ENCODE results near the gene SND1. TPM values are rescaled to one million over a fixed set of nuclear protein-coding genes. Genes with fewer than 3 reads are reported as not detected.

Gene SND1
- total RNA-seq, 1 experiment from 2014 or later: 218 TPM

GRCh38 chr7:127887096-127887495, 235.1 kb downstream of the SND1 start:
- Histone ChIP-seq H3K4me2 (ENCODE audit: insufficient read depth, insufficient read length, low read length) (no peak overlapping the region), H2AFZ (ENCODE audit: low read length) (no peak overlapping the region), H3K23me2 (ENCODE audit: insufficient read length, low read depth, low read length, poor library complexity, severe bottlenecking) (no peaks in the 10 kb centered on the region), H2BK15ac (ENCODE audit: low read depth, low read length) (no peak overlapping the region), H2BK20ac (ENCODE audit: low read depth, low read length, poor library complexity, severe bottlenecking) (no peak overlapping the region), H3K79me2 (ENCODE audit: insufficient read depth, low read length) (no peaks in the 10 kb centered on the region; the same call in 1 of the 2 replicates), H2BK120ac (ENCODE audit: low read depth, low read length, poor library complexity, severe bottlenecking) (no peak overlapping the region), H3K27ac (ENCODE audit: insufficient read length, low read depth, low read length) (no peak overlapping the region), H3T11ph (ENCODE audit: low read length) (no peak overlapping the region), H3K9ac (ENCODE audit: extremely low read depth, insufficient read length, low read length) (no peak overlapping the region), H3K79me1 (ENCODE audit: insufficient read depth, low read depth, low read length, poor library complexity, severe bottlenecking) (no peaks in the 10 kb centered on the region), H4K91ac (ENCODE audit: insufficient read length, low read depth, low read length) (no peak overlapping the region), H2BK5ac (ENCODE audit: insufficient read length, low read length) (no peak overlapping the region), H2BK12ac (ENCODE audit: insufficient read length, low read depth, low read length) (no peak overlapping the region), H4K5ac (ENCODE audit: insufficient read length, low read depth, low read length) (no peak overlapping the region), H3K27me3 (ENCODE audit: insufficient read depth, low read length) (no peaks in the 10 kb centered on the region; the same call in 1 of the 2 replicates), H3K18ac (ENCODE audit: insufficient read length, low read depth, low read length) (no peak overlapping the region), H3K4ac (ENCODE audit: low read depth, low read length) (no peak overlapping the region), H3K56ac (ENCODE audit: insufficient read length, low read depth, low read length) (no peak overlapping the region), H2AK5ac (ENCODE audit: insufficient read length, low read length) (no peak overlapping the region), H3K23ac (ENCODE audit: insufficient read length, low read depth, low read length) (no peak overlapping the region), H3K4me1 (ENCODE audit: insufficient read depth, low read length) (peaks cover 3% of the 10 kb centered on the region; the same call in 1 of the 2 replicates), H4K20me1 (ENCODE audit: control insufficient read depth, insufficient read depth, insufficient read length) (no peaks in the 10 kb centered on the region), H3K14ac (ENCODE audit: insufficient read depth, low read length) (no peak overlapping the region), H4K8ac (replicated peaks; ENCODE audit: insufficient read length, low read depth, low read length) (no peak overlapping the region), H3K9me3 (ENCODE audit: control insufficient read depth, low read depth, low read length) (no peaks in the 10 kb centered on the region)
- no peak for DNase-seq
- TF ChIP-seq CTCF (conservative IDR thresholded peaks at IDR 0.05): no peak
- no peaks in the 10 kb centered on the region for H3K27me3 Mint-ChIP-seq (ENCODE audit: low read depth)
- H3K4me3 Mint-ChIP-seq: no peak overlapping the region
- H3K9me3 Mint-ChIP-seq: no peaks in the 10 kb centered on the region; a peak in 1 of 5 replicates
- no CpG with 5 or more reads among the region's 6 CpGs for WGBS (ENCODE audit: extremely low coverage, insufficient read length, low lambda C conversion rate)
- peaks cover 32 to 35% of the 10 kb centered on the region in 2 experiments for H3K4me1 Mint-ChIP-seq
- peaks cover 19 to 29% (median 23%) of the 10 kb centered on the region in 3 experiments for H3K36me3 Mint-ChIP-seq (ENCODE audit: insufficient read depth in 1 of 3, low read depth in 3 of 3)
- peak overlapping the region; percentile 53 to 95 (median 90); a peak in 6 of 7 replicates for H3K27ac Mint-ChIP-seq

All from H9 (cell line).